Liver (tissue), 9 donors: Measurements from ENCODE around the gene SMIM14. TPM values are rescaled to one million over a fixed set of nuclear protein-coding genes. Genes with fewer than 3 reads are reported as not detected.
"Not testable (repeated sequence)": the region's sequence is repeated elsewhere in the genome, so short reads cannot be mapped to it uniquely, and the experiment has no call there.

Source experiments
- DNase-seq: peaks from one replicate; pipeline ENCODE4 v3.0.0-alpha.2; 2017; ENCODE audit warnings: low spot score
- H3K27ac ChIP-seq, 2 donors: one replicate each; pipeline ENCODE4 v1.7.0; 2013; ENCODE audit warnings: inconsistent platforms in 2 of 2, low read length in 2 of 2, control low read depth in 1 of 2, low read depth in 1 of 2, mild to moderate bottlenecking in 1 of 2
- H3K27me3 ChIP-seq, 4 donors: one replicate each; pipeline versions ENCODE4 v1.6.1 to v1.7.0; 2013; ENCODE audit warnings: low read length in 3 of 4, inconsistent platforms in 1 of 4, mild to moderate bottlenecking in 1 of 4, moderate library complexity in 1 of 4; ENCODE audit not compliant: control insufficient read depth in 4 of 4, insufficient read depth in 4 of 4
- H3K36me3 ChIP-seq, 4 donors: one replicate each; pipeline versions ENCODE4 v1.6.1 to v1.7.0; 2013; ENCODE audit warnings: low read length in 3 of 4, mild to moderate bottlenecking in 3 of 4, low read depth in 1 of 4, moderate library complexity in 1 of 4; ENCODE audit not compliant: control insufficient read depth in 4 of 4, insufficient read depth in 3 of 4
- H3K4me1 ChIP-seq, 4 donors: one replicate each; pipeline versions ENCODE4 v1.6.1 to v1.7.0; 2013; ENCODE audit warnings: low read length in 3 of 4, mild to moderate bottlenecking in 3 of 4, moderate library complexity in 1 of 4; ENCODE audit not compliant: control insufficient read depth in 4 of 4, insufficient read depth in 4 of 4
- H3K4me3 ChIP-seq, 3 donors: one replicate each; pipeline versions ENCODE4 v1.6.1 to v1.7.0; 2013; ENCODE audit warnings: low read length in 3 of 3, control low read depth in 1 of 3, low read depth in 1 of 3, mild to moderate bottlenecking in 1 of 3
- H3K9ac ChIP-seq, 2 donors: one replicate each; pipeline ENCODE4 v1.7.0; 2013; ENCODE audit warnings: low read length in 2 of 2, mild to moderate bottlenecking in 2 of 2, moderate library complexity in 2 of 2, control low read depth in 1 of 2, low read depth in 1 of 2
- H3K9me3 ChIP-seq, 4 donors: one replicate each; pipeline versions ENCODE4 v1.6.1 to v1.7.0; 2013; ENCODE audit warnings: low read length in 3 of 4; ENCODE audit not compliant: control insufficient read depth in 4 of 4
- EGR1 ChIP-seq, 2 donors: IDR thresholded peaks; 2 replicates each; pipeline ENCODE4 v1.6.1; 2016 to 2018; ENCODE audit warnings: antibody characterized with exemption in 2 of 2, low read depth in 2 of 2
- FOXA1 ChIP-seq: IDR thresholded peaks from 2 replicates; pipeline ENCODE4 v1.6.1; 2016; ENCODE audit warnings: antibody characterized with exemption
- FOXA2 ChIP-seq: IDR thresholded peaks from 2 replicates; pipeline ENCODE4 v1.6.1; 2016; ENCODE audit warnings: antibody characterized with exemption
- GABPA ChIP-seq, 2 donors: IDR thresholded peaks in 1 of 2; conservative IDR thresholded peaks in 1 of 2; 2 replicates each; pipeline ENCODE4 v1.6.1; 2016; ENCODE audit warnings: antibody characterized with exemption in 2 of 2, mild to moderate bottlenecking in 1 of 2, moderate library complexity in 1 of 2
- HNF4A ChIP-seq, 2 donors: conservative IDR thresholded peaks; 2 replicates each; pipeline ENCODE4 v1.6.1; 2016; ENCODE audit warnings: antibody characterized with exemption in 2 of 2, mild to moderate bottlenecking in 2 of 2
- MAX ChIP-seq: IDR thresholded peaks from 2 replicates; pipeline ENCODE4 v1.6.1; 2016; ENCODE audit warnings: antibody characterized with exemption
- NR2F2 ChIP-seq: IDR thresholded peaks from 2 replicates; pipeline ENCODE4 v1.6.1; 2016; ENCODE audit warnings: antibody characterized with exemption
- RAD21 ChIP-seq, 2 donors: IDR thresholded peaks; 2 replicates each; pipeline ENCODE4 v1.6.1; 2016; ENCODE audit warnings: antibody characterized with exemption in 2 of 2, mild to moderate bottlenecking in 2 of 2
- SP1 ChIP-seq: IDR thresholded peaks from 2 replicates; pipeline ENCODE4 v1.6.1; 2018; ENCODE audit warnings: antibody characterized with exemption, mild to moderate bottlenecking
- TAF1 ChIP-seq: conservative IDR thresholded peaks from 2 replicates; pipeline ENCODE4 v1.6.1; 2016; ENCODE audit warnings: antibody characterized with exemption, mild to moderate bottlenecking
- YY1 ChIP-seq: IDR thresholded peaks from 2 replicates; pipeline ENCODE4 v1.6.1; 2016; ENCODE audit warnings: antibody characterized with exemption, mild to moderate bottlenecking
- ZBTB33 ChIP-seq: IDR thresholded peaks from 2 replicates; pipeline ENCODE4 v1.6.1; 2016; ENCODE audit warnings: antibody characterized with exemption
- WGBS: extraction: QIAGEN DNeasy Blood & Tissue Kit; methylation state at CpG from one replicate; pipeline ENCODE4 v1.1.7; 2013; 5-methylcytosine and 5-hydroxymethylcytosine counted together
- polyA plus RNA-seq, 2 donors: library from polyadenylated mRNA; stranded (reverse) in 1 of 2; unstranded in 1 of 2; fragments of 200-250 nt in 1 of 2; fragments of >200 nt in 1 of 2; fragmentation: Nextera tagmentation in 1 of 2; extraction: Ambion mirVana in 1 of 2; gene quantifications; one replicate each; pipeline versions ENCODE4 v1.2.1 to v1.2.3, GENCODE V29; 2013 to 2015
- total RNA-seq, 2 donors: library from RNA; depleted of rRNA; stranded (reverse); fragments of >200 nt; gene quantifications; one replicate each; pipeline ENCODE4 v1.2.3, GENCODE V29; 2014
- TF ChIP-seq, protein P1 (sequence below): fragments of 150-350 bp; IDR thresholded peaks from 2 replicates; pipeline ENCODE4 v1.5.1; 2017; ENCODE audit warnings: improper control_type of control experiment, low read depth, low read length; ENCODE audit not compliant: missing input control
- TF ChIP-seq, protein P2 (sequence below): IDR thresholded peaks from 2 replicates; pipeline ENCODE4 v1.6.1; 2016; ENCODE audit warnings: antibody characterized with exemption, mild to moderate bottlenecking
- TF ChIP-seq, protein P3 (sequence below): IDR thresholded peaks from 2 replicates; pipeline ENCODE4 v1.6.1; 2016; ENCODE audit warnings: antibody characterized with exemption
- donor health status: healthy.
- donor health status: healthy.
- donor health status: healthy.
- donor health status: healthy.
- donor health status: healthy.

The SMIM14 gene
- total and polyA plus RNA-seq, 4 donors, result 21.1 to 311 (median 91.6) TPM

DNA sequence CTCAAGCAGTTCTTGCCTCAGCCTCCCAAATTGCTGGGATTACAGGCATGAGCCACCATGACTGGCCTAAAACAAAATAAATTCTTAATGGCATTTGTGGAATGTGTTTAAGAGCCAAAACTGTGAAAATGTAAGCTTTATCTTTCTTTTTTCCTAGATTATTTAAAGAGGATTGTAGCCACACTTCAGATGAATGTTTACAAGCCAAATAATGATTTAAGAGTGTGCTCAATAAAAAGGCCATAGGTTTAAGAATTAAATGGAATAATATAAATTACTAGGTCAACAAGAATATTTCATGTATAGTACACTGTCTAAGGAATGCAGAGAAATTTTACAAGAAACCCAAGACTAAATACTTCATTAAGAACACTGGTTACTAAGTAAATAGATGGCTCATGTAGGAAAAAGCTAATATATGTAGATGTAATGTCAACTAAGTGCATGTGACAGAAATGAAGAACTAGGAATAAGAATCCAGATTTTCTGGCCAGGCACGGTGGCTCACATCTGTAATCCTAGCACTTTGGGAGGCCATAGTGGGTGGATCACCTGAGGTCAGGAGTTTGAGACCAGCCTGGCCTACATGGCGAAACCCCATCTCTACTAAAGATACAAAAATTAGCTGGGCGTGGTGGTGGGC lies 90.1 kb downstream of the SMIM14 start (continued):
- TF ChIP-seq HNF4A (conservative IDR thresholded peaks at IDR 0.05) (no peak), TAF1 (no peak), YY1 (no peak), NR2F2 (no peak), EGR1 (IDR thresholded peaks at IDR 0.05; ENCODE audit: low read depth in 2 of 2) (no peak)

DNA sequence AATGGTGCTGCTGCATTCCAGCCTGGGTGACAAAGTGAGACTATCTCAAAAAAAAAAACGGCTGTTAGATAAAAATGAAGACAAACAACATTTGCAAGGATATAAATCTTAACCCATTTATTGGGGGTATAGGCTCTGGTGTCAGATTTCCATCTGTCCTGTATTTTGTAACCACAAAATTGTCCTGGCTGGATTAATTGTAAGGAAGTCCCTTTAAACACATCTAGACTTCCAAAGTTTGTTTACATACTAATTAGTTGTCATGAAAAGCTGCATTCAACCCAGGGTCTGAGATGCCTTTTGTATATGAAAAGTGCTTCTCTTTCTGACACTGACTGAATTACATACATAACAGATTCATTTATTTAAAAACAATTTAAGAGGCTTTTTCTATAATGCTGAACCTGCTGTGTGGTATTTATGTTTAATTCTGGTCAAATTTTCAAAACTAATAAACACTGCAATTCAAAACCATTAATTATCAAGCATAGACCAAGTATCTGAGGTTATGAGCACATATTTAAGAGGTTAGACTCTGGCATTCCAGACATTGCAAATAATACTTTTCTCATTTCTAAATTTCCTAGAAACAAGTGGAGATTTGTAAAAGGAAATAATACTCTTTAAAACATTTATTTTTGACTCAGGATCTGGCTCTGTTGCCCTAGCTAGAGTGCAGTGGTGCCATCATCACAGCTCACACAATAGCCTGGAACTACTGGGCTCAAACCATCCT lies 93.9 kb downstream of the SMIM14 start:
- peaks cover 0 to 3% (median 3%) of the 10 kb centered on the region in 4 donors for H3K36me3 ChIP-seq
- no peak overlapping the region for H3K27ac ChIP-seq
- WGBS, result 9% methylated on average over 1 of the region's 1 CpG
- no peaks in the 10 kb centered on the region for H3K9me3 ChIP-seq
- no peak overlapping the region for H3K4me3 ChIP-seq
- H3K27me3 ChIP-seq, result no peaks in the 10 kb centered on the region
- TF ChIP-seq RAD21 (IDR thresholded peaks at IDR 0.05) (no peak), SP1 (no peak), FOXA1 (no peak), TAF1 (no peak), HNF4A (conservative IDR thresholded peaks at IDR 0.05) (no peak), ZBTB33 (no peak), FOXA2 (no peak), MAX (no peak), GABPA (IDR thresholded peaks at IDR 0.05 in 1 of 2, conservative IDR thresholded peaks at IDR 0.05 in 1 of 2) (no peak), EGR1 (IDR thresholded peaks at IDR 0.05; ENCODE audit: low read depth in 2 of 2) (no peak), YY1 (no peak)
- TF ChIP-seq, protein P1, sequence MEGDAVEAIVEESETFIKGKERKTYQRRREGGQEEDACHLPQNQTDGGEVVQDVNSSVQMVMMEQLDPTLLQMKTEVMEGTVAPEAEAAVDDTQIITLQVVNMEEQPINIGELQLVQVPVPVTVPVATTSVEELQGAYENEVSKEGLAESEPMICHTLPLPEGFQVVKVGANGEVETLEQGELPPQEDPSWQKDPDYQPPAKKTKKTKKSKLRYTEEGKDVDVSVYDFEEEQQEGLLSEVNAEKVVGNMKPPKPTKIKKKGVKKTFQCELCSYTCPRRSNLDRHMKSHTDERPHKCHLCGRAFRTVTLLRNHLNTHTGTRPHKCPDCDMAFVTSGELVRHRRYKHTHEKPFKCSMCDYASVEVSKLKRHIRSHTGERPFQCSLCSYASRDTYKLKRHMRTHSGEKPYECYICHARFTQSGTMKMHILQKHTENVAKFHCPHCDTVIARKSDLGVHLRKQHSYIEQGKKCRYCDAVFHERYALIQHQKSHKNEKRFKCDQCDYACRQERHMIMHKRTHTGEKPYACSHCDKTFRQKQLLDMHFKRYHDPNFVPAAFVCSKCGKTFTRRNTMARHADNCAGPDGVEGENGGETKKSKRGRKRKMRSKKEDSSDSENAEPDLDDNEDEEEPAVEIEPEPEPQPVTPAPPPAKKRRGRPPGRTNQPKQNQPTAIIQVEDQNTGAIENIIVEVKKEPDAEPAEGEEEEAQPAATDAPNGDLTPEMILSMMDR, result no peak
- TF ChIP-seq, protein P2, sequence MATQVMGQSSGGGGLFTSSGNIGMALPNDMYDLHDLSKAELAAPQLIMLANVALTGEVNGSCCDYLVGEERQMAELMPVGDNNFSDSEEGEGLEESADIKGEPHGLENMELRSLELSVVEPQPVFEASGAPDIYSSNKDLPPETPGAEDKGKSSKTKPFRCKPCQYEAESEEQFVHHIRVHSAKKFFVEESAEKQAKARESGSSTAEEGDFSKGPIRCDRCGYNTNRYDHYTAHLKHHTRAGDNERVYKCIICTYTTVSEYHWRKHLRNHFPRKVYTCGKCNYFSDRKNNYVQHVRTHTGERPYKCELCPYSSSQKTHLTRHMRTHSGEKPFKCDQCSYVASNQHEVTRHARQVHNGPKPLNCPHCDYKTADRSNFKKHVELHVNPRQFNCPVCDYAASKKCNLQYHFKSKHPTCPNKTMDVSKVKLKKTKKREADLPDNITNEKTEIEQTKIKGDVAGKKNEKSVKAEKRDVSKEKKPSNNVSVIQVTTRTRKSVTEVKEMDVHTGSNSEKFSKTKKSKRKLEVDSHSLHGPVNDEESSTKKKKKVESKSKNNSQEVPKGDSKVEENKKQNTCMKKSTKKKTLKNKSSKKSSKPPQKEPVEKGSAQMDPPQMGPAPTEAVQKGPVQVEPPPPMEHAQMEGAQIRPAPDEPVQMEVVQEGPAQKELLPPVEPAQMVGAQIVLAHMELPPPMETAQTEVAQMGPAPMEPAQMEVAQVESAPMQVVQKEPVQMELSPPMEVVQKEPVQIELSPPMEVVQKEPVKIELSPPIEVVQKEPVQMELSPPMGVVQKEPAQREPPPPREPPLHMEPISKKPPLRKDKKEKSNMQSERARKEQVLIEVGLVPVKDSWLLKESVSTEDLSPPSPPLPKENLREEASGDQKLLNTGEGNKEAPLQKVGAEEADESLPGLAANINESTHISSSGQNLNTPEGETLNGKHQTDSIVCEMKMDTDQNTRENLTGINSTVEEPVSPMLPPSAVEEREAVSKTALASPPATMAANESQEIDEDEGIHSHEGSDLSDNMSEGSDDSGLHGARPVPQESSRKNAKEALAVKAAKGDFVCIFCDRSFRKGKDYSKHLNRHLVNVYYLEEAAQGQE, result no peak
- TF ChIP-seq, protein P3, sequence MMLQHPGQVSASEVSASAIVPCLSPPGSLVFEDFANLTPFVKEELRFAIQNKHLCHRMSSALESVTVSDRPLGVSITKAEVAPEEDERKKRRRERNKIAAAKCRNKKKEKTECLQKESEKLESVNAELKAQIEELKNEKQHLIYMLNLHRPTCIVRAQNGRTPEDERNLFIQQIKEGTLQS, result no peak
- H3K9ac ChIP-seq, result no peak overlapping the region
- no peak for DNase-seq
- peaks cover 0 to 29% (median 19%) of the 10 kb centered on the region in 4 donors for H3K4me1 ChIP-seq

DNA sequence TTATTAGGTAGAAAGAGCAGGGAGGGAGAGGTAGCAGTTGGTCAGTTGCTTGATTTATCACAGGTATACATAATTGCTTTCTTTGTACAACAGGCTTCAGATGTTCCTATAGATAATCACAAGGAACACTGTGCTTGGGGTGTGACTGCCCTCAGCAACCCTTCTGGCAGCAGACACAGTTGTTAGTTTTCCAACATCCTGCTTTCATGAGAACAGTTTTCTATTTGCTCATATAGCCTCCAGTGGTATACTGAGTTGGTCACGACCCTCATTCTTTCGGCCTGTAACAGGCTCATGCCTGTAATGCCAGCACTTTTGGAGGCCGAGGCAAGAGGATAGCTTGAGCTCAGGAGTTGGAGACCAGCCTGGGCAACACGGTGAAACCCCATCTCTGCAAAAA lies 94.6 kb downstream of the SMIM14 start:
- H3K27ac ChIP-seq, H3K36me3 ChIP-seq, DNase-seq, H3K4me3 ChIP-seq, H3K9ac ChIP-seq, H3K9me3 ChIP-seq, H3K27me3 ChIP-seq: not testable (repeated sequence)
- 86% methylated on average over 4 of the region's 4 CpGs for WGBS
- peaks cover 0 to 29% (median 19%) of the 10 kb centered on the region in 4 donors for H3K4me1 ChIP-seq
